ENCODE data around the gene URAD.
"Not testable (repeated sequence)": the region's sequence is repeated elsewhere in the genome, so short reads cannot be mapped to it uniquely, and the experiment has no call there.

Gene URAD

DNA sequence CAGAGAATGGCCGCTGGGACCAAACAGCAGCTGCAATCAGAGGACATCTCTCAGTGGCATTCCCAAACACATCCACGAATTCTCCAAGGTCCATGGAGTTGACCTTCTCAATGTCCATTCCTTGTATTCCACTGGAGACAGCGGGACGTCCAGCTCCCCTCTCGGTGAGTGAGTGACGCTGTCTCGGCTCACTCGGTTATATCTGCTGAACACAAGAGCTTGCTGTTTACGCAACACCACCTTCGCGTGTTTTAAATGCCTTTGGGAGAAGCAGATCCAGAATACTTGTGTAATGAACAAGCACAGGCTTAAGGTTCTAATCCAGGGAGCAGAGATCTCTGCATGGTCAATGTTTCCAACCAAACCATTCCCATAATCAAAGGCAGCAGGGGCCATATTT lies at the start of gene URAD:
URAD (minus strand) TSS at position 174 of the 400 bp plus-strand sequence; CDS start at position 118, 56 bp downstream.
- DNase-seq, result no peak

GRCh38 chr13:28037399-28037798 lies 48.9 kb upstream of the URAD start:
- no peak for DNase-seq

GRCh38 chr13:28035146-28035782 lies 46.8 kb upstream of the URAD start:
- no peak for DNase-seq

DNA sequence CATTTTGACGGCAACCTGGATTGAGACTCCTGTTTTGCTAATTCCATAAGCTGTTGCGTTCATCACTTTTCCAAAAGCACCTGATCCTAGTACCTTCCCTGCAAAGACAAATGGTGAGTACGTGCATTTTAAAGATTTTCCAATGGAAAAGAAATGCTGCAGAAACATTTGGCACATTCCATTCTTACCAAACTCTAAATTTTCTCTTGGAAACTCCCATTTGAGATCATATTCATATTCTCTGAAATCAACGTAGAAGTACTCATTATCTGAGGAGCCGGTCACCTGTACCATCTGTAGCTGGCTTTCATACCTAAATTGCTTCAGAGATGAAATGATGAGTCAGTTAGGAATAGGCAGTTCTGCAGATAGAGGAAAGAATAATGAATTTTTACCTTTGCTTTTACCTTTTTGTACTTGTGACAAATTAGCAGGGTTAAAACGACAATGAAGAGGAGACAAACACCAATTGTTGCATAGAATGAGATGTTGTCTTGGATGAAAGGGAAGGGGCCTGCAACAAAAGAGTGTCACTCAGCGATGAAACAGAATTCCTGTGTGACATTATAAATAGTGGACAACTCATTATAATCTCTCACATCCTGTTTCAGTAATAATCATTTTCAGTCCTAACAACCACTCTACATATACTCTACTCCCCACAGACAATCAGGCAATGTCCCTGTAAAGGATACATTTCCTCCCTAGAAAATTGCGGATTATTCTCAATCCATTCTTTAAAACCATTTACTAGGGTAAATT lies 45.6 kb upstream of the URAD start:
- no peak for DNase-seq

DNA sequence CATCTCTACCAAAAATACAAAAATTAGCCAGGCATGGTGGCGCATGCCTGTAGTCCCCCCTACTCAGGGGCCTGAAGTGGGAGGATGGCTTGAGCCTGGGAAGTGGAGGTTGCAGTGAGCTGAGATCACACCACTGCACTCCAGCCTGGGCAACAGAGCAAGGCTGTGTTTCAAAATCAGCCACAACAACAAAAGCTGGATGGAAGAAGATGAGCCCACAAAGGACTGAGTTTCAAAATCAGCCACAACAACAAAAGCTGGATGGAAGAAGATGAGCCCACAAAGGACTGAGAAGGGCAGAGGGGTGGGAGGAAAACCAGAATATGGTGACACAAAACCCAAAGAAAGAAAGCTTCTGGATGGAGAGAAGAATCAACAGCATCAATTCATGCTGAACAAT lies 43.9 kb upstream of the URAD start:
- not testable (repeated sequence) for DNase-seq

GRCh38 chr13:28031896-28032288 lies 43.4 kb upstream of the URAD start:
- DNase-seq, result no peak

DNA sequence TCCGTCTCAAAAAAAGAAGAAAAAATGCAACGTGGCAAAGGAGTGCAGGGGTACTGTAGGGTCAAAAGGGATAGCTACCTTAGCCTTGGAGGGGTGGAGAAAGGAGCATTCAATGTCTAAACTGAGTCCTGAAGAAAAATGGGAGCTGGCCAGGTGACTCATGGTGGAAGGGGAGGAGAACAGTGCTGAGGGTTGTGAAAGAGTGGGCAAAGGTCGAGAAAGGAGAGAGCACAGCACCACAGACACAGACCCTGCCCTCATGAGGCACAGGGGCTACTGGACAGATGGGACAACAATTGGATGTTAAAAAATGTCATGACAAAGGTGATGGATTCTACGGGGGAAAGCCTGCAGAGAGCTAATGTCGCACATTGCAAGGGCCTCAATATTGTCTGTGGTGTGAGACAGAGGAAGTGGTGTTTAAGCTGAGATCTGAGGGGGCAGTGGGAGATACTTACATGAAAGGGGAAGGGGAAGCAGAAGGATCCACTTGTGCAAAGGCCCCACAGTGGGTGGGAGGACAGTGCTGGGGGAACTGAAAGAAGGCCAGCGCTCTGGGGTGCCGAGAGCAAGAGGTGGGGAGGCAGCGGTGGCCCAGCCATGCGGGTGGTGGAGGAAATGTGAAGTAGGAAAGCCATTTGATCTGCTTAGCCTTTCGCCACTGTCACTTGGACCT lies 42.9 kb upstream of the URAD start:
- peak; percentile 13 to 39 for DNase-seq

DNA sequence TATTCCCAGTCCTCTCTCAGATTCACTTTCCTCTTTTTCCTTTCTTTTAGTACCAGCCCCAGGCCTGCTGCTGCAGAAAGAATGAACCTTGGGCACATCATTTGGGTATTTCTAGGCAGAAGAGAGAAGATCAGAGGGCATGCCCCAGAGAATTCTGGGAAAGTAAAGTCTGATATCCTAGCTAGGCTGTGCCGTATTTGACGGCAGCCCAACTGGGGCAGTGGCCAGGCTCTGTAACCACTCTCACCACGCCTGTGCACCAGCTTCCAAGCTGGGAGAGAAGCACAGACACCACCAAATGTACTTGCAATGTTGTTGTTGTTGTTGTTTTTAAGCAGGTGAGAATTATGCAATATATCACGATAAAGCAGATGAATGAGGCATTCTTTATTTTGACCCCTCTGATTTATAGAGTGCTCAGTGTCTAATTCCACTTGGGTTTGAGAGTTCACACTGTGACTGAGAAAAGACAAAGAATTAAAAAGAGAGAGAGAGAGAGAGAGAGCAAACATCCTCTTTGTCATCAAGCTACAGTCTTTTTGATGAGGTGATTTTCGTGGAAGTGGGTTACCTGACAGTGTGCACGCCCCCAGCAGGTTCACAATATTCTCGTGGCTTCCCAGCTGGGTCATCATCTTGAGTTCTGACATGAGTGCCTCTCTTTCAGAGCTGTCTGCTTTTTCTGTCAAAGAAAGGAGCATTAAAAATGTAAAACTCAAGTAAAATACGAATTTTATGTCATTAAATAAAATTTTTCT lies 39.3 kb upstream of the URAD start:
- no peak for DNase-seq

- no peak for DNase-seq
Observed at GRCh38 chr13:28027071-28027470, 38.6 kb upstream of the URAD start.

GRCh38 chr13:28026508-28026907 lies 38.0 kb upstream of the URAD start:
- no peak for DNase-seq

GRCh38 chr13:28022848-28023518 lies 34.5 kb upstream of the URAD start:
- DNase-seq, result no peak

GRCh38 chr13:28014301-28014700 lies 25.8 kb upstream of the URAD start:
- no peak for DNase-seq

DNA sequence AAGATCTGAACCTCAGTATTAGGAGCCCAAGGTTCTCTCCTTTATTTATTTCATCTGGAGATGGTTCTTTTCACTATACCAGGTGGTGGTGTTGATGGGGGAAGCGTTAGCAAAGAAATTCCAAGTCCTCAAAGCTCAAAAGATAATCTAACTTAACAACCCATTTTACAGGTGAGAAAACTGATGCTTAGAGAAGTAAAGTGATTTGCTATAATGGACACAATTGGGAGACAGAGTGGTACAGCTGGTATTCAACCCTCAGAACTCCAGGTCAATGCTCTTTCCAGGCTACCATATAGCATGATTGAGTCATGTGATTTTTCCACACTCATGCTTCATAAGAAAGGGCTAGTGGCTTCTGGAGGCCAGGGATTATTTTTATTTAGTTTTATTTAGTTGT lies 25.0 kb upstream of the URAD start:
- DNase-seq, result no peak

GRCh38 chr13:28012896-28013295 lies 24.4 kb upstream of the URAD start:
- DNase-seq, result no peak

- no peak for DNase-seq
Observed at GRCh38 chr13:28012383-28012782, 23.9 kb upstream of the URAD start.

DNA sequence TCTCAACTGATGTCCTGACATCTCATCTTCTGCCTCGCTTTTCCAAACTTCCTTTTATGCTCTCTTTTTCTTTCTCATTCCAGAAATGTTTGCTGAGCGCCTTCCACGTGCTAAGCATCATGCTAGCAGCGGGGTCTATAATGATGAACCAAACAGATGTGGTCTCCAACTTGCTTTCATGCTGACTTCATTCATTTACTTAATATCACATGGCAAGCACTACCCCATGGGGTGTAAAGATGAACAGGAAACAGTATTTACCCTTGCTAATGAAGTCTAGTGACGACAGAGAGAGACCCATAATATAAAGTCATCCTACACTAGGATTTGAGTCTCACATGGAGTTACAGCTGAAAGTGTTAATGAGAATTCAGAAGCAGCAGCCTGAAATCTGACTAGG lies 21.6 kb upstream of the URAD start:
- DNase-seq, result no peak

DNA sequence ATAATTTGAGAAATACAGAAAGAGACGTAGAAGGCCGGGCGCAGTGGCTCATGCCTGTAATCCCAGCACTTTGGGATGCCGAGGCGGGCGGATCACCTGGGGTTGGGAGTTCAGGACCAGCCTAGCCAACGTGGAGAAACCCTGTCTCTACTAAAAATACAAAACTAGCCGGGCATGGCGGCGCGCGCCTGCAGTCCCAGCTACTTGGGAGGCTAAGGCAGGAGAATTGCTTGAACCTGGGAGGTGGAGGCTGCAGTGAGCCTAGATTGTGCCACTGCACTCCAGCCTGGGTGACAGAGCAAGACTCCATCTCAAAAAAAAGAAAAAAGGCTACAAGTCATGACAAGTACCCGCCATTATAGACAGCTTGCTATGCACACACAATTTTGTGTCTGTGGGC lies 16.5 kb upstream of the URAD start:
- DNase-seq, result not testable (repeated sequence)

GRCh38 chr13:28002886-28003698 lies 14.6 kb upstream of the URAD start:
- no peak for DNase-seq

DNA sequence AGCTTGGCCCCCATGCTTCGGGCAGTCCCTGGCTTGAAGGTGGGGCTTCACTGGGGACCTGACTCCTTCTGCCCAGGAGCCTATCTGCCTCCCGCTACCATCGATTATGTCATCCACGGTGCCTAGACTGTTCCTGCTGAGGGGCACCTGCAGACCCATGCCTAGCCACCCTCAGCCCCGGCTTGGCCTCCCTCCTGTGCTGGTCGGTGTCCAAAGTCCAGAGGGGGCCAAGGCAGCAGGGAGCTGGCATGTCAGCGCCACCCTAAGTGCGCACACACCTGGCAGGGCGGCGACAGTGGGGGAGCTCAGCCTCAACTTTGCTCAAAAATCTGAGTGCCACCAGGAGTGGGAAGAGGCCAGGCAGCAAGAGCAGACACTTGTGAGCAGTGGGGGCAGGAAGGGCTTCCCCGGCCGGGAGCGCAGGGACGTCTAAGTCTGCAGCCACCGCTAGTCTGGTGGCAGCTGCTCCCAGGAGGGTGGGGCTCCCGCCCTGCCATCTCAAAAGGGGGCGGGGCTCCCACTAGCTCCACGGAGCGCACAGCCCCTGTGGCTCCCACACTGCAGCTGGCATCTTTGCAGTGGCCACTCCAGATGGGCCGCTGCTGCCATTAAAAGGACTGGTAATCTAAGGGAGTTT lies 13.5 kb upstream of the URAD start:
- DNase-seq, result no peak

GRCh38 chr13:28001049-28001448 lies 12.6 kb upstream of the URAD start:
- no peak for DNase-seq

GRCh38 chr13:28000567-28000966 lies 12.1 kb upstream of the URAD start:
- no peak for DNase-seq

Measured in hippocampal formation (tissue), 2 donors.